Skeletal muscle satellite cell (primary cell): ENCODE data around the gene BCORL1.

Experiments used
- H3K27me3 ChIP-seq: 2 replicates; pipeline ENCODE4 v1.7.0; 2013; ENCODE audit warnings: low read length; ENCODE audit not compliant: control insufficient read depth, insufficient read depth
- H3K36me3 ChIP-seq: 2 replicates; pipeline ENCODE4 v1.7.0; 2013; ENCODE audit warnings: mild to moderate bottlenecking, control low read depth, low read length; ENCODE audit not compliant: insufficient read depth
- H3K4me1 ChIP-seq: 2 replicates; pipeline ENCODE4 v1.7.0; 2013; ENCODE audit warnings: low read length; ENCODE audit not compliant: control insufficient read depth, insufficient read depth
- H3K4me2 ChIP-seq: 2 replicates; pipeline ENCODE4 v1.7.0; 2013; ENCODE audit warnings: mild to moderate bottlenecking, low read length
- H3K4me3 ChIP-seq: 2 replicates; pipeline ENCODE4 v1.7.0; 2013; ENCODE audit warnings: low read length
- H3K9ac ChIP-seq: 2 replicates; pipeline ENCODE4 v1.7.0; 2013; ENCODE audit warnings: mild to moderate bottlenecking, low read depth, low read length, moderate library complexity
- H3K9me3 ChIP-seq: replicated peaks from 2 replicates; pipeline ENCODE4 v1.7.0; 2013; ENCODE audit warnings: mild to moderate bottlenecking, control low read depth, low read length

BCORL1 gene

GRCh38 chrX:130048686-130049222, 66.3 kb downstream of the BCORL1 start:
- Histone ChIP-seq H3K4me1 (no peaks in the 10 kb centered on the region), H3K27me3 (no peaks in the 10 kb centered on the region), H3K9ac (no peak overlapping the region), H3K36me3 (peaks cover 8% of the 10 kb centered on the region), H3K4me3 (no peak overlapping the region), H3K4me2 (no peak overlapping the region), H3K9me3 (no peaks in the 10 kb centered on the region)

- Histone ChIP-seq H3K9ac (no peak overlapping the region), H3K9me3 (no peaks in the 10 kb centered on the region), H3K4me1 (no peaks in the 10 kb centered on the region), H3K36me3 (peaks cover 5% of the 10 kb centered on the region), H3K4me3 (no peak overlapping the region), H3K4me2 (no peak overlapping the region), H3K27me3 (no peaks in the 10 kb centered on the region)
Observed at GRCh38 chrX:130049821-130050220, 67.4 kb downstream of the BCORL1 start.

- H3K27me3 ChIP-seq = no peaks in the 10 kb centered on the region
- no peak overlapping the region for H3K4me3 ChIP-seq
- H3K4me1 ChIP-seq = peaks cover 5% of the 10 kb centered on the region
- no peak overlapping the region for H3K4me2 ChIP-seq
- H3K9me3 ChIP-seq = no peaks in the 10 kb centered on the region
- peaks cover 5% of the 10 kb centered on the region for H3K36me3 ChIP-seq
- no peak overlapping the region for H3K9ac ChIP-seq
Observed at GRCh38 chrX:130051176-130051845, 68.9 kb downstream of the BCORL1 start.

- Histone ChIP-seq H3K4me3 (no peak overlapping the region), H3K36me3 (peaks cover 5% of the 10 kb centered on the region), H3K4me1 (peaks cover 5% of the 10 kb centered on the region)
Observed at GRCh38 chrX:130053236-130053635, 70.8 kb downstream of the BCORL1 start.

GRCh38 chrX:130055103-130055502, 72.7 kb downstream of the BCORL1 start:
- no peaks in the 10 kb centered on the region for H3K27me3 ChIP-seq
- no peak overlapping the region for H3K4me2 ChIP-seq
- no peak overlapping the region for H3K4me3 ChIP-seq
- H3K36me3 ChIP-seq = peaks cover 5% of the 10 kb centered on the region
- no peaks in the 10 kb centered on the region for H3K9me3 ChIP-seq
- H3K4me1 ChIP-seq = peaks cover 5% of the 10 kb centered on the region
- H3K9ac ChIP-seq = no peak overlapping the region

More at GRCh38 chrX:130053236-130053635, 70.8 kb downstream of the BCORL1 start:
- H3K9me3 ChIP-seq = no peaks in the 10 kb centered on the region
- no peak overlapping the region for H3K9ac ChIP-seq
- H3K4me2 ChIP-seq = no peak overlapping the region
- H3K27me3 ChIP-seq = no peaks in the 10 kb centered on the region

- H3K4me3 ChIP-seq = no peak overlapping the region
- H3K36me3 ChIP-seq = peaks cover 5% of the 10 kb centered on the region
- no peaks in the 10 kb centered on the region for H3K9me3 ChIP-seq
- H3K4me1 ChIP-seq = peaks cover 5% of the 10 kb centered on the region
- H3K9ac ChIP-seq = no peak overlapping the region
- no peak overlapping the region for H3K4me2 ChIP-seq
- H3K27me3 ChIP-seq = no peaks in the 10 kb centered on the region
Observed at GRCh38 chrX:130055899-130056298, 73.5 kb downstream of the BCORL1 start.

GRCh38 chrX:130057209-130057608, 74.8 kb downstream of the BCORL1 start:
- Histone ChIP-seq H3K4me1 (peaks cover 5% of the 10 kb centered on the region), H3K4me3 (no peak overlapping the region), H3K36me3 (peaks cover under 1% of the 10 kb centered on the region), H3K4me2 (no peak overlapping the region), H3K27me3 (no peaks in the 10 kb centered on the region), H3K9ac (no peak overlapping the region), H3K9me3 (no peaks in the 10 kb centered on the region)

GRCh38 chrX:130058652-130059051, 76.2 kb downstream of the BCORL1 start:
- Histone ChIP-seq H3K9ac (no peak overlapping the region), H3K4me3 (no peak overlapping the region), H3K9me3 (no peaks in the 10 kb centered on the region), H3K4me2 (no peak overlapping the region), H3K36me3 (no peaks in the 10 kb centered on the region), H3K4me1 (peaks cover 5% of the 10 kb centered on the region), H3K27me3 (no peaks in the 10 kb centered on the region)

GRCh38 chrX:130060122-130061069, 78.0 kb downstream of the BCORL1 start:
- H3K4me2 ChIP-seq = peak overlapping the region; percentile 76
- H3K27me3 ChIP-seq = no peaks in the 10 kb centered on the region
- H3K9me3 ChIP-seq = no peaks in the 10 kb centered on the region
- H3K9ac ChIP-seq = peak overlapping the region; percentile 81
- peak overlapping the region; percentile 77 for H3K4me3 ChIP-seq
- peaks cover 6% of the 10 kb centered on the region for H3K36me3 ChIP-seq
- peaks cover 2% of the 10 kb centered on the region for H3K4me1 ChIP-seq

GRCh38 chrX:130066975-130067615, 84.7 kb downstream of the BCORL1 start:
- Histone ChIP-seq H3K4me3 (no peak overlapping the region), H3K9me3 (no peaks in the 10 kb centered on the region), H3K36me3 (peaks cover 20% of the 10 kb centered on the region), H3K27me3 (no peaks in the 10 kb centered on the region), H3K4me1 (no peaks in the 10 kb centered on the region), H3K4me2 (no peak overlapping the region), H3K9ac (no peak overlapping the region)
